HCT116 (cell line): ENCODE results near the gene ROBO1. TPM values are rescaled to one million over a fixed set of nuclear protein-coding genes. Genes with fewer than 3 reads are reported as not detected.

Experiments used
- ATAC-seq: fragments of 200-7000 bp; cut with Tn5 transposase; 2 replicates; pipeline ENCODE4 v1.9.1; 2020; ENCODE audit warnings: mild to moderate bottlenecking, moderate library complexity
- BruUV-seq: library from RNA; stranded (reverse); fragments of 400-500 nt; replicated peaks from 2 replicates; lab custom pipeline; 2021; lab: Mats Ljungman, UMichigan
- CTCF ChIA-PET: fragments of 300-600 bp; sonication (Branson Sonifier 250); formaldehyde crosslinking; loops from one replicate; lab custom pipeline; 2021; ENCODE audit warnings: antibody characterized with exemption; lab: Charles Lee
- POLR2A ChIA-PET: fragments of 300-600, 350-600 bp; sonication (Branson Sonifier 250); formaldehyde crosslinking; loops from one replicate; lab custom pipeline; 2021; ENCODE audit warnings: antibody characterized with exemption; lab: Charles Lee
- RAD21 ChIA-PET, 2 experiments: fragments of 300-600 bp; sonication (Branson Sonifier 250); formaldehyde crosslinking; loops; one replicate each; lab custom pipeline; 2023; ENCODE audit warnings: low total read pairs in 2 of 2; ENCODE audit not compliant: uncharacterized antibody in 2 of 2, unreplicated experiment in 2 of 2, low non-redundant PET in 1 of 2; lab: Charles Lee
- DNase-seq: peaks from one replicate; pipeline ENCODE4 v3.0.0-alpha.2; 2010; ENCODE audit warnings: low read depth, low spot score
- H2AFZ ChIP-seq: fragments of 200-600 bp; shearing (Covaris generic), sonication (generic); 2 replicates; pipeline ENCODE4 v1.6.1; 2017; ENCODE audit warnings: low read depth, mixed run types, mixed read lengths, antibody characterized with exemption, low read length; ENCODE audit not compliant: poor library complexity, severe bottlenecking
- H3K27ac ChIP-seq: 2 replicates; pipeline ENCODE4 v1.5.1; 2012; ENCODE audit warnings: low read depth, low read length
- H3K27me3 ChIP-seq: fragments of 200-600 bp; sonication (generic); 2 replicates; pipeline ENCODE4 v1.6.1; 2016; ENCODE audit warnings: mixed run types, low read length, mixed read lengths; ENCODE audit not compliant: insufficient read depth
- H3K36me3 ChIP-seq, 2 experiments: fragments of 200-500 bp in 1 of 2; fragments of 200-600 bp in 1 of 2; sonication (Bioruptor generic) in 1 of 2; sonication (generic) in 1 of 2; 2 replicates each; pipeline versions ENCODE4 v1.5.1 to v1.6.1; 2014 to 2016; ENCODE audit warnings: low read length in 2 of 2, inconsistent platforms in 1 of 2, mixed read lengths in 1 of 2, mixed run types in 1 of 2; ENCODE audit not compliant: insufficient read depth in 2 of 2, control insufficient read depth in 1 of 2
- H3K4me1 ChIP-seq, 2 experiments: fragments of 200-600 bp in 1 of 2; sonication (generic) in 1 of 2; 2 replicates each; pipeline versions ENCODE4 v1.5.1 to v1.6.1; 2012 to 2017; ENCODE audit warnings: low read length in 2 of 2, inconsistent platforms in 1 of 2, mild to moderate bottlenecking in 1 of 2, mixed read lengths in 1 of 2, mixed run types in 1 of 2, moderate library complexity in 1 of 2; ENCODE audit not compliant: insufficient read depth in 2 of 2, control insufficient read depth in 1 of 2
- H3K4me2 ChIP-seq: fragments of 200-600 bp; sonication (generic); 2 replicates; pipeline ENCODE4 v1.6.1; 2017; ENCODE audit warnings: mixed run types, low read length, mixed read lengths
- H3K4me3 ChIP-seq, 2 experiments: fragments of 200-600 bp in 1 of 2; sonication (generic) in 1 of 2; replicated peaks in 1 of 2; 2 replicates each; pipeline ENCODE4 v1.5.1; 2011 to 2016; ENCODE audit warnings: low read length in 2 of 2, control low read depth in 1 of 2, low read depth in 1 of 2, mild to moderate bottlenecking in 1 of 2, mixed read lengths in 1 of 2, mixed run types in 1 of 2
- H3K79me2 ChIP-seq: fragments of 200-600 bp; sonication (generic); 2 replicates; pipeline ENCODE4 v1.6.1; 2017; ENCODE audit warnings: mild to moderate bottlenecking, mixed run types, low read length, moderate library complexity, mixed read lengths; ENCODE audit not compliant: insufficient read depth
- H3K9ac ChIP-seq: fragments of 200-600 bp; sonication (generic); 2 replicates; pipeline ENCODE4 v1.6.1; 2016; ENCODE audit warnings: low read length, mixed read lengths
- H3K9me2 ChIP-seq: fragments of 200-600 bp; sonication (generic), shearing (Covaris generic); 2 replicates; pipeline ENCODE4 v1.6.1; 2017; ENCODE audit warnings: mixed run types, mild to moderate bottlenecking, moderate library complexity; ENCODE audit not compliant: insufficient read depth
- H3K9me3 ChIP-seq, 2 experiments: fragments of 200-500 bp in 1 of 2; fragments of 200-600 bp in 1 of 2; sonication (Bioruptor generic) in 1 of 2; sonication (generic) in 1 of 2; 2 replicates each; pipeline ENCODE4 v1.6.1; 2014 to 2017; ENCODE audit warnings: low read length in 2 of 2, mixed read lengths in 2 of 2, inconsistent platforms in 1 of 2, low read depth in 1 of 2, mild to moderate bottlenecking in 1 of 2, mixed run types in 1 of 2, moderate library complexity in 1 of 2; ENCODE audit not compliant: control insufficient read depth in 1 of 2, insufficient read depth in 1 of 2
- H4K20me1 ChIP-seq: fragments of 200-600 bp; sonication (generic), shearing (Covaris generic); 2 replicates; pipeline ENCODE4 v1.6.1; 2017; ENCODE audit warnings: mixed run types, mild to moderate bottlenecking, moderate library complexity; ENCODE audit not compliant: insufficient read depth
- ATF3 ChIP-seq: IDR thresholded peaks from 2 replicates; pipeline ENCODE4 v1.6.1; 2012
- ELF1 ChIP-seq: IDR thresholded peaks from 2 replicates; pipeline ENCODE4 v1.6.1; 2012; ENCODE audit warnings: low read depth, borderline replicate concordance
- EZH2phosphoT487 ChIP-seq: fragments of 200-600 bp; IDR thresholded peaks from 2 replicates; pipeline ENCODE4 v1.6.1; 2018; ENCODE audit warnings: antibody characterized with exemption, borderline replicate concordance
- JUND ChIP-seq: IDR thresholded peaks from 2 replicates; pipeline ENCODE4 v1.6.1; 2012
- MAX ChIP-seq: IDR thresholded peaks from 2 replicates; pipeline ENCODE4 v1.6.1; 2012
- POLR2A ChIP-seq: IDR thresholded peaks from 2 replicates; pipeline ENCODE4 v1.7.0; 2011; ENCODE audit warnings: borderline replicate concordance; ENCODE audit not compliant: insufficient read depth, insufficient read length; ENCODE audit errors: extremely low read depth
- SP1 ChIP-seq: IDR thresholded peaks from 2 replicates; pipeline ENCODE4 v1.6.1; 2012; ENCODE audit warnings: low read depth
- TCF7L2 ChIP-seq: IDR thresholded peaks from 2 replicates; pipeline ENCODE4 v1.7.0; 2011; ENCODE audit warnings: borderline replicate concordance, inconsistent platforms; ENCODE audit not compliant: insufficient read depth, insufficient read length; ENCODE audit errors: extremely low read depth
- YY1 ChIP-seq: IDR thresholded peaks from 2 replicates; pipeline ENCODE4 v1.6.1; 2011; ENCODE audit warnings: low read length, low read depth, moderate library complexity, mild to moderate bottlenecking; ENCODE audit not compliant: insufficient replicate concordance; ENCODE audit errors: extremely low read depth
- intact Hi-C: fragments of 100-400 bp; cut with micrococcal nuclease; formaldehyde crosslinking; loops from 2 replicates; pipeline ENCODE4 v1.10.0; 2022
- total RNA-seq: library from RNA; stranded (reverse); gene quantifications from one replicate; pipeline ENCODE4 v1.2.1, GENCODE V29; 2021; ENCODE audit not compliant: unreplicated experiment
- TF ChIP-seq, protein P1 (sequence below), 3 experiments: fragments of 200-600 bp in 1 of 3; sonication (generic) in 1 of 3; IDR thresholded peaks in 2 of 3; conservative IDR thresholded peaks in 1 of 3; 2 replicates each; pipeline ENCODE4 v1.5.1; 2012 to 2017; ENCODE audit warnings: low read depth in 2 of 3, low read length in 2 of 3, antibody characterized with exemption in 1 of 3, borderline replicate concordance in 1 of 3, control low read depth in 1 of 3, mild to moderate bottlenecking in 1 of 3, mixed read lengths in 1 of 3, mixed run types in 1 of 3, moderate library complexity in 1 of 3; ENCODE audit not compliant: insufficient read depth in 1 of 3
- TF ChIP-seq, protein P2 (sequence below): IDR thresholded peaks from 2 replicates; pipeline ENCODE4 v1.6.1; 2012; ENCODE audit warnings: low read depth

The ROBO1 gene
- total RNA-seq, 1 experiment from 2014 or later: 0.27 TPM

- TF ChIP-seq, protein P1, sequence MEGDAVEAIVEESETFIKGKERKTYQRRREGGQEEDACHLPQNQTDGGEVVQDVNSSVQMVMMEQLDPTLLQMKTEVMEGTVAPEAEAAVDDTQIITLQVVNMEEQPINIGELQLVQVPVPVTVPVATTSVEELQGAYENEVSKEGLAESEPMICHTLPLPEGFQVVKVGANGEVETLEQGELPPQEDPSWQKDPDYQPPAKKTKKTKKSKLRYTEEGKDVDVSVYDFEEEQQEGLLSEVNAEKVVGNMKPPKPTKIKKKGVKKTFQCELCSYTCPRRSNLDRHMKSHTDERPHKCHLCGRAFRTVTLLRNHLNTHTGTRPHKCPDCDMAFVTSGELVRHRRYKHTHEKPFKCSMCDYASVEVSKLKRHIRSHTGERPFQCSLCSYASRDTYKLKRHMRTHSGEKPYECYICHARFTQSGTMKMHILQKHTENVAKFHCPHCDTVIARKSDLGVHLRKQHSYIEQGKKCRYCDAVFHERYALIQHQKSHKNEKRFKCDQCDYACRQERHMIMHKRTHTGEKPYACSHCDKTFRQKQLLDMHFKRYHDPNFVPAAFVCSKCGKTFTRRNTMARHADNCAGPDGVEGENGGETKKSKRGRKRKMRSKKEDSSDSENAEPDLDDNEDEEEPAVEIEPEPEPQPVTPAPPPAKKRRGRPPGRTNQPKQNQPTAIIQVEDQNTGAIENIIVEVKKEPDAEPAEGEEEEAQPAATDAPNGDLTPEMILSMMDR (IDR thresholded peaks at IDR 0.05 in 2 of 3, conservative IDR thresholded peaks at IDR 0.05 in 1 of 3; ENCODE audit: borderline replicate concordance in 1 of 3, insufficient read depth in 1 of 3, low read depth in 2 of 3, low read length in 2 of 3): no peak
Observed at GRCh38 chr3:79551997-79552396, 215.8 kb downstream of the ROBO1 start (continued).

- Histone ChIP-seq H3K79me2 (no peaks in the 10 kb centered on the region), H3K27me3 (no peaks in the 10 kb centered on the region), H3K27ac (no peak overlapping the region), H3K9ac (no peak overlapping the region), H3K9me3 (peaks cover 3 to 10% of the 10 kb centered on the region in 2 experiments; a peak in 2 of 4 replicates), H4K20me1 (no peaks in the 10 kb centered on the region), H3K9me2 (no peaks in the 10 kb centered on the region), H3K4me2 (no peak overlapping the region), H3K36me3 (no peaks in the 10 kb centered on the region), H3K4me1 (no peaks in the 10 kb centered on the region), H3K4me3 (no peak overlapping the region), H2AFZ (no peak overlapping the region)
- ChIA-PET RAD21 (no interaction called here), POLR2A (no interaction called here), CTCF (no interaction called here)
- no TSS peak for BruUV-seq
- intact Hi-C loops: no loop called here
- no peak for DNase-seq
- no peak for ATAC-seq
- no peak for TF ChIP-seq SP1
- no peak for TF ChIP-seq JUND
- no peak for TF ChIP-seq YY1
- TF ChIP-seq EZH2phosphoT487: no peak
- no peak for TF ChIP-seq MAX
- TF ChIP-seq POLR2A: no peak
- TF ChIP-seq TCF7L2: no peak
- TF ChIP-seq, protein P2, sequence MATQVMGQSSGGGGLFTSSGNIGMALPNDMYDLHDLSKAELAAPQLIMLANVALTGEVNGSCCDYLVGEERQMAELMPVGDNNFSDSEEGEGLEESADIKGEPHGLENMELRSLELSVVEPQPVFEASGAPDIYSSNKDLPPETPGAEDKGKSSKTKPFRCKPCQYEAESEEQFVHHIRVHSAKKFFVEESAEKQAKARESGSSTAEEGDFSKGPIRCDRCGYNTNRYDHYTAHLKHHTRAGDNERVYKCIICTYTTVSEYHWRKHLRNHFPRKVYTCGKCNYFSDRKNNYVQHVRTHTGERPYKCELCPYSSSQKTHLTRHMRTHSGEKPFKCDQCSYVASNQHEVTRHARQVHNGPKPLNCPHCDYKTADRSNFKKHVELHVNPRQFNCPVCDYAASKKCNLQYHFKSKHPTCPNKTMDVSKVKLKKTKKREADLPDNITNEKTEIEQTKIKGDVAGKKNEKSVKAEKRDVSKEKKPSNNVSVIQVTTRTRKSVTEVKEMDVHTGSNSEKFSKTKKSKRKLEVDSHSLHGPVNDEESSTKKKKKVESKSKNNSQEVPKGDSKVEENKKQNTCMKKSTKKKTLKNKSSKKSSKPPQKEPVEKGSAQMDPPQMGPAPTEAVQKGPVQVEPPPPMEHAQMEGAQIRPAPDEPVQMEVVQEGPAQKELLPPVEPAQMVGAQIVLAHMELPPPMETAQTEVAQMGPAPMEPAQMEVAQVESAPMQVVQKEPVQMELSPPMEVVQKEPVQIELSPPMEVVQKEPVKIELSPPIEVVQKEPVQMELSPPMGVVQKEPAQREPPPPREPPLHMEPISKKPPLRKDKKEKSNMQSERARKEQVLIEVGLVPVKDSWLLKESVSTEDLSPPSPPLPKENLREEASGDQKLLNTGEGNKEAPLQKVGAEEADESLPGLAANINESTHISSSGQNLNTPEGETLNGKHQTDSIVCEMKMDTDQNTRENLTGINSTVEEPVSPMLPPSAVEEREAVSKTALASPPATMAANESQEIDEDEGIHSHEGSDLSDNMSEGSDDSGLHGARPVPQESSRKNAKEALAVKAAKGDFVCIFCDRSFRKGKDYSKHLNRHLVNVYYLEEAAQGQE: no peak
- TF ChIP-seq ELF1: no peak
- TF ChIP-seq ATF3: no peak
Observed at GRCh38 chr3:79551321-79551892, 216.4 kb downstream of the ROBO1 start.
